HepG2 (cell line): Measurements from ENCODE around the gene SHC1. TPM values are rescaled to one million over a fixed set of nuclear protein-coding genes. Genes with fewer than 3 reads are reported as not detected.

ENCODE experiments used
- ARNT2 ChIP-seq: sonication (generic); formaldehyde crosslinking; IDR thresholded peaks from 2 replicates; pipeline ENCODE4 v1.8.0; 2022; ENCODE audit warnings: mild to moderate bottlenecking, low read depth, missing genetic modification reagents, moderate library complexity
- BRD4 ChIP-seq: sonication (generic); formaldehyde crosslinking; IDR thresholded peaks from 2 replicates; pipeline ENCODE4 v1.4.0; 2020; ENCODE audit warnings: missing genetic modification reagents
- ELF4 ChIP-seq: sonication (generic); formaldehyde crosslinking; IDR thresholded peaks from 2 replicates; pipeline ENCODE4 v1.5.0; 2020; ENCODE audit warnings: missing genetic modification reagents, mild to moderate bottlenecking, moderate library complexity, borderline replicate concordance
- GTF3A ChIP-seq: sonication (generic); formaldehyde crosslinking; conservative IDR thresholded peaks from 2 replicates; pipeline ENCODE4 v1.4.0; 2020; ENCODE audit warnings: mild to moderate bottlenecking, missing genetic modification reagents
- HMGXB3 ChIP-seq: sonication (generic); formaldehyde crosslinking; IDR thresholded peaks from 2 replicates; pipeline ENCODE4 v1.4.0; 2020; ENCODE audit warnings: missing genetic modification reagents, borderline replicate concordance
- NR2F2 ChIP-seq: IDR thresholded peaks from 2 replicates; pipeline ENCODE4 v1.6.1; 2012; ENCODE audit warnings: low read depth, inconsistent platforms, borderline replicate concordance
- REL ChIP-seq: sonication (generic); formaldehyde crosslinking; conservative IDR thresholded peaks from 2 replicates; pipeline ENCODE4 v1.8.0; 2022; ENCODE audit warnings: mild to moderate bottlenecking, missing genetic modification reagents, moderate library complexity
- SP4 ChIP-seq: sonication (generic); formaldehyde crosslinking; IDR thresholded peaks from 2 replicates; pipeline ENCODE4 v1.8.1; 2023; ENCODE audit warnings: mild to moderate bottlenecking, missing genetic modification reagents
- SPEN ChIP-seq: sonication (generic); formaldehyde crosslinking; IDR thresholded peaks from 2 replicates; pipeline ENCODE4 v1.5.1; 2020; ENCODE audit warnings: low read depth, mild to moderate bottlenecking, missing genetic modification reagents
- TAF1 ChIP-seq: sonication (generic); formaldehyde crosslinking; IDR thresholded peaks from 2 replicates; pipeline ENCODE4 v1.4.0; 2020; ENCODE audit warnings: missing genetic modification reagents
- TRAFD1 ChIP-seq: sonication (generic); formaldehyde crosslinking; IDR thresholded peaks from 2 replicates; pipeline ENCODE4 v1.5.1; 2020; ENCODE audit warnings: missing genetic modification reagents, mild to moderate bottlenecking, borderline replicate concordance
- TRIM24 ChIP-seq: sonication (generic); formaldehyde crosslinking; IDR thresholded peaks from 2 replicates; pipeline ENCODE4 v1.8.0; 2022; ENCODE audit warnings: mild to moderate bottlenecking, missing genetic modification reagents
- WIZ ChIP-seq: sonication (generic); formaldehyde crosslinking; IDR thresholded peaks from 2 replicates; pipeline ENCODE4 v1.5.1; 2020; ENCODE audit warnings: mild to moderate bottlenecking, missing genetic modification reagents
- XRCC5 ChIP-seq: fragments of 200-400 bp; formaldehyde crosslinking; optimal IDR thresholded peaks from 2 replicates; pipeline ENCODE3; 2017; ENCODE audit warnings: mild to moderate bottlenecking, low read length
- ZBTB8A ChIP-seq: sonication (generic); formaldehyde crosslinking; IDR thresholded peaks from 2 replicates; pipeline ENCODE4 v1.4.0; 2020; ENCODE audit warnings: mild to moderate bottlenecking, low read depth, missing genetic modification reagents, borderline replicate concordance
- ZNF235 ChIP-seq: sonication (generic); formaldehyde crosslinking; IDR thresholded peaks from 2 replicates; pipeline ENCODE4 v1.8.1; 2023; ENCODE audit warnings: mild to moderate bottlenecking, missing genetic modification reagents, borderline replicate concordance
- ZNF496 ChIP-seq: sonication (generic); formaldehyde crosslinking; IDR thresholded peaks from 2 replicates; pipeline ENCODE4 v1.8.1; 2023; ENCODE audit warnings: mild to moderate bottlenecking, moderate library complexity, missing genetic modification reagents; ENCODE audit not compliant: insufficient replicate concordance
- ZNF510 ChIP-seq: sonication (generic); formaldehyde crosslinking; IDR thresholded peaks from 2 replicates; pipeline ENCODE4 v1.4.0; 2020; ENCODE audit warnings: low read depth, mild to moderate bottlenecking, missing genetic modification reagents
- ZNF552 ChIP-seq: sonication (generic); formaldehyde crosslinking; IDR thresholded peaks from 2 replicates; pipeline ENCODE4 v1.9.0; 2022; ENCODE audit warnings: missing genetic modification reagents, mild to moderate bottlenecking, borderline replicate concordance
- ZNF678 ChIP-seq: sonication (generic); formaldehyde crosslinking; IDR thresholded peaks from 2 replicates; pipeline ENCODE4 v1.4.0; 2020; ENCODE audit warnings: mild to moderate bottlenecking, missing genetic modification reagents
- ZNF850 ChIP-seq: sonication (generic); formaldehyde crosslinking; conservative IDR thresholded peaks from 2 replicates; pipeline ENCODE4 v1.9.0; 2021; ENCODE audit warnings: mild to moderate bottlenecking, missing genetic modification reagents
- ZSCAN21 ChIP-seq: sonication (generic); formaldehyde crosslinking; IDR thresholded peaks from 2 replicates; pipeline ENCODE4 v1.8.0; 2022; ENCODE audit warnings: mild to moderate bottlenecking, missing genetic modification reagents, moderate library complexity, borderline replicate concordance
- polyA plus RNA-seq, 8 experiments: library from polyadenylated mRNA; depleted of rRNA in 3 of 8; stranded (reverse) in 7 of 8; unstranded in 1 of 8; fragments of >200 nt; fragmentation: Illumina TruSeq in 4 of 8; extraction: Trizol in 4 of 8; gene quantifications; 2 replicates each; pipeline versions ENCODE4 v1.2.1 to v1.2.3, GENCODE V29; 2011 to 2016; ENCODE audit warnings: low read depth in 4 of 8, missing spikeins in 1 of 8, mixed read lengths in 1 of 8; ENCODE audit not compliant: insufficient read depth in 1 of 8
- total RNA-seq, 5 experiments: library from RNA; depleted of rRNA; stranded (reverse); fragments of >200 nt; fragmentation: Illumina TruSeq; extraction: Trizol; gene quantifications; 2 replicates each; pipeline ENCODE4 v1.2.3, GENCODE V29; 2016; ENCODE audit warnings: low read depth in 1 of 5

The SHC1 gene
- total and polyA plus RNA-seq, 2 of the 13 experiments (the other 11 are each of a cell fraction or from before 2014, with no cell fraction given) = 52.0 to 137 TPM

GRCh38 chr1:154944401-154945159, 26.0 kb downstream of the SHC1 start (continued):
- TF ChIP-seq ZNF510 (no peak), ELF4 (CRISPR knock-in tag) (no peak), TRAFD1 (CRISPR knock-in tag) (no peak), SP4 (CRISPR knock-in tag) (peak; percentile 45; the same call in 1 of the 2 replicates), GTF3A (CRISPR knock-in tag) (no peak), TAF1 (CRISPR knock-in tag) (no peak), TRIM24 (no peak; the same call in 1 of the 2 replicates), BRD4 (0 out of 2 replicates have a peak, but pooled peaks have one; percentile 29), HMGXB3 (CRISPR knock-in tag) (no peak), WIZ (no peak), SPEN (CRISPR knock-in tag) (peak; percentile 91), ZNF678 (CRISPR knock-in tag) (no peak), REL (CRISPR knock-in tag) (no peak), NR2F2 (0 out of 2 replicates have a peak, but pooled peaks have one; percentile 60), ARNT2 (CRISPR knock-in tag) (no peak), ZNF496 (CRISPR knock-in tag) (no peak), ZNF850 (0 out of 2 replicates have a peak, but pooled peaks have one; percentile 25), ZSCAN21 (CRISPR knock-in tag) (peak; percentile 27; the same call in 1 of the 2 replicates), ZBTB8A (CRISPR knock-in tag) (no peak), ZNF552 (CRISPR knock-in tag) (no peak), ZNF235 (CRISPR knock-in tag) (no peak), XRCC5 (peak; percentile 77)
